Measurements from ENCODE around the gene ZNF385B.

- TF ChIP-seq CTCF (IDR thresholded peaks at IDR 0.05) (no peak), POLR2A (IDR thresholded peaks at IDR 0.05) (no peak)
Observed at GRCh38 chr2:179729966-179730365, 131.4 kb downstream of the ZNF385B start.
